SK-N-SH treated with all-trans-retinoic acid at 6 μM for 48 hours (cell line): ENCODE data around the gene CLEC12A.

Source experiments
- ATAC-seq: fragments of 200-7000 bp; cut with Tn5 transposase; 3 replicates; pipeline ENCODE4 v1.9.1; 2020; ENCODE audit warnings: mild to moderate bottlenecking, moderate library complexity
- ARNTL ChIP-seq: fragments of 450-650 bp; formaldehyde crosslinking; IDR thresholded peaks from 2 replicates; pipeline ENCODE4 v1.5.0; 2020; ENCODE audit warnings: low read depth, mild to moderate bottlenecking, moderate library complexity, borderline replicate concordance
- BACH2 ChIP-seq: fragments of 250-450 bp; sonication (Bioruptor Pico); IDR thresholded peaks from 2 replicates; pipeline ENCODE4 v1.9.0; 2021; ENCODE audit warnings: mild to moderate bottlenecking, borderline replicate concordance
- CSDC2 ChIP-seq: fragments of 250-450 bp; sonication (Bioruptor Pico); IDR thresholded peaks from 2 replicates; pipeline ENCODE4 v1.5.0; 2020; ENCODE audit warnings: mild to moderate bottlenecking, moderate library complexity
- CSRNP3 ChIP-seq: fragments of 250-450 bp; sonication (Bioruptor Pico); IDR thresholded peaks from 2 replicates; pipeline ENCODE4 v1.5.1; 2021; ENCODE audit warnings: mild to moderate bottlenecking, moderate library complexity
- ESRRG ChIP-seq: fragments of 250-450 bp; sonication (Bioruptor Pico); IDR thresholded peaks from 2 replicates; pipeline ENCODE4 v1.6.1; 2021; ENCODE audit warnings: mild to moderate bottlenecking
- GLIS3 ChIP-seq: fragments of 250-450 bp; sonication (Bioruptor Pico); IDR thresholded peaks from 2 replicates; pipeline ENCODE4 v1.5.0; 2020; ENCODE audit warnings: mild to moderate bottlenecking, moderate library complexity
- ISL1 ChIP-seq: fragments of 250-450 bp; sonication (Bioruptor Pico); IDR thresholded peaks from 2 replicates; pipeline ENCODE4 v2.1.2; 2022; ENCODE audit warnings: mild to moderate bottlenecking, moderate library complexity
- OSR1 ChIP-seq: fragments of 250-450 bp; sonication (Bioruptor Pico); IDR thresholded peaks from 2 replicates; pipeline ENCODE4 v1.8.0; 2022; ENCODE audit warnings: moderate library complexity, mild to moderate bottlenecking, inconsistent platforms
- PATZ1 ChIP-seq: fragments of 250-450 bp; sonication (Bioruptor Pico); IDR thresholded peaks from 2 replicates; pipeline ENCODE4 v1.8.0; 2020; ENCODE audit warnings: mild to moderate bottlenecking, moderate library complexity, borderline replicate concordance
- POU6F1 ChIP-seq: fragments of 250-450 bp; sonication (Bioruptor Pico); IDR thresholded peaks from 2 replicates; pipeline ENCODE4 v1.8.0; 2021; ENCODE audit warnings: low read depth, mild to moderate bottlenecking, moderate library complexity, borderline replicate concordance
- PPARA ChIP-seq: fragments of 250-450 bp; sonication (Bioruptor Pico); IDR thresholded peaks from 2 replicates; pipeline ENCODE4 v1.5.0; 2020; ENCODE audit warnings: mild to moderate bottlenecking, borderline replicate concordance
- TCF4 ChIP-seq: fragments of 250-450 bp; sonication (Bioruptor Pico); IDR thresholded peaks from 2 replicates; pipeline ENCODE4 v1.8.0; 2021; ENCODE audit warnings: mild to moderate bottlenecking, moderate library complexity, borderline replicate concordance
- TOX ChIP-seq: fragments of 250-450 bp; sonication (Bioruptor Pico); IDR thresholded peaks from 2 replicates; pipeline ENCODE4 v1.8.0; 2021; ENCODE audit warnings: mild to moderate bottlenecking, moderate library complexity, borderline replicate concordance
- TSHZ2 ChIP-seq: fragments of 250-450 bp; sonication (Bioruptor Pico); IDR thresholded peaks from 2 replicates; pipeline ENCODE4 v1.5.0; 2020; ENCODE audit warnings: mild to moderate bottlenecking, moderate library complexity
- ZC3H10 ChIP-seq: fragments of 250-450 bp; sonication (Bioruptor Pico); IDR thresholded peaks from 2 replicates; pipeline ENCODE4 v1.5.1; 2021; ENCODE audit warnings: mild to moderate bottlenecking, moderate library complexity
- ZFP3 ChIP-seq: fragments of 250-450 bp; sonication (Bioruptor Pico); IDR thresholded peaks from 2 replicates; pipeline ENCODE4 v1.5.0; 2020; ENCODE audit warnings: mild to moderate bottlenecking, moderate library complexity
- ZFP30 ChIP-seq: fragments of 450-650 bp; formaldehyde crosslinking; IDR thresholded peaks from 2 replicates; pipeline ENCODE4 v1.5.0; 2022; ENCODE audit warnings: mild to moderate bottlenecking, moderate library complexity
- ZNF70 ChIP-seq: fragments of 450-650 bp; formaldehyde crosslinking; IDR thresholded peaks from 2 replicates; pipeline ENCODE4 v1.5.0; 2020; ENCODE audit warnings: mild to moderate bottlenecking, moderate library complexity
- ZNF8 ChIP-seq: fragments of 450-650 bp; formaldehyde crosslinking; IDR thresholded peaks from 2 replicates; pipeline ENCODE4 v1.5.0; 2020; ENCODE audit warnings: mild to moderate bottlenecking, moderate library complexity

The CLEC12A gene

GRCh38 chr12:9991876-9992275 is 20.7 kb downstream of the CLEC12A start (continued):
- TF ChIP-seq CSRNP3 (CRISPR knock-in tag): no peak
- TF ChIP-seq POU6F1 (CRISPR knock-in tag): no peak
- TF ChIP-seq ZNF70 (CRISPR knock-in tag): no peak
- no peak for TF ChIP-seq PATZ1 (CRISPR knock-in tag)
- TF ChIP-seq OSR1 (CRISPR knock-in tag): no peak
- TF ChIP-seq GLIS3 (CRISPR knock-in tag): no peak
- no peak for TF ChIP-seq TOX (CRISPR knock-in tag)
- TF ChIP-seq ISL1 (CRISPR knock-in tag): no peak
- TF ChIP-seq TCF4: no peak

- no peak for ATAC-seq
- no peak for TF ChIP-seq PPARA (CRISPR knock-in tag)
- TF ChIP-seq GLIS3 (CRISPR knock-in tag): no peak
- TF ChIP-seq ZFP30 (CRISPR knock-in tag): no peak
- no peak for TF ChIP-seq TCF4
- no peak for TF ChIP-seq BACH2 (CRISPR knock-in tag)
- no peak for TF ChIP-seq ARNTL (CRISPR knock-in tag)
- TF ChIP-seq POU6F1 (CRISPR knock-in tag): no peak
- TF ChIP-seq OSR1 (CRISPR knock-in tag): no peak
- no peak for TF ChIP-seq ZC3H10 (CRISPR knock-in tag)
- no peak for TF ChIP-seq ISL1 (CRISPR knock-in tag)
- no peak for TF ChIP-seq PATZ1 (CRISPR knock-in tag)
- TF ChIP-seq ESRRG (CRISPR knock-in tag): no peak
- TF ChIP-seq ZNF8 (CRISPR knock-in tag): no peak
- no peak for TF ChIP-seq TSHZ2
- TF ChIP-seq CSDC2 (CRISPR knock-in tag): no peak
- no peak for TF ChIP-seq ZFP3
- no peak for TF ChIP-seq CSRNP3 (CRISPR knock-in tag)
- no peak for TF ChIP-seq ZNF70 (CRISPR knock-in tag)
These were observed 21.1 kb downstream of the CLEC12A start for GRCh38 chr12:9992296-9992695.
